Stimulated activated CD8-positive, alpha-beta memory T cell treated with anti-CD3 and anti-CD28 coated beads, Interleukin-4, amount 100 ng/mL, for 48 hours (primary cell): Measurements from ENCODE around the gene KMT2E.

Source experiments
- DNase-seq: peaks from one replicate; pipeline ENCODE4 v3.0.0-alpha.2; 2020

Gene KMT2E

GRCh38 chr7:105131890-105132289, 117.9 kb downstream of the KMT2E start:
- DNase-seq, result peak; percentile 42

- peak; percentile 42 for DNase-seq
Observed at GRCh38 chr7:105132335-105132734, 118.3 kb downstream of the KMT2E start.

- no peak for DNase-seq
Observed at GRCh38 chr7:105132835-105133234, 118.8 kb downstream of the KMT2E start.

- DNase-seq, result no peak
Observed at GRCh38 chr7:105133358-105133757, 119.4 kb downstream of the KMT2E start.

GRCh38 chr7:105133986-105134655, 120.1 kb downstream of the KMT2E start:
- no peak for DNase-seq

- DNase-seq, result no peak
Observed at GRCh38 chr7:105136221-105136620, 122.2 kb downstream of the KMT2E start.

- DNase-seq, result no peak
Observed at GRCh38 chr7:105137898-105138297, 123.9 kb downstream of the KMT2E start.

- DNase-seq, result no peak
Observed at GRCh38 chr7:105139381-105139780, 125.4 kb downstream of the KMT2E start.

- DNase-seq, result no peak
Observed at GRCh38 chr7:105141068-105141467, 127.1 kb downstream of the KMT2E start.

GRCh38 chr7:105149827-105150226, 135.8 kb downstream of the KMT2E start:
- no peak for DNase-seq

GRCh38 chr7:105151152-105151551, 137.1 kb downstream of the KMT2E start:
- DNase-seq, result no peak

GRCh38 chr7:105153531-105153930, 139.5 kb downstream of the KMT2E start:
- no peak for DNase-seq

- DNase-seq, result no peak
Observed at GRCh38 chr7:105154084-105154483, 140.1 kb downstream of the KMT2E start.

- DNase-seq, result no peak
Observed at GRCh38 chr7:105156731-105157130, 142.7 kb downstream of the KMT2E start.

- DNase-seq, result no peak
Observed at GRCh38 chr7:105157278-105157677, 143.3 kb downstream of the KMT2E start.

GRCh38 chr7:105161366-105161765, 147.4 kb downstream of the KMT2E start:
- DNase-seq, result no peak
